Stomach smooth muscle (tissue), 2 donors: ENCODE results near the gene OTUD1.
A peak's percentile ranks its signal among the peaks of the same experiment; 100 is the strongest.

Experiments used
- H3K27ac ChIP-seq: one replicate; pipeline ENCODE4 v1.7.0; 2013; ENCODE audit warnings: mild to moderate bottlenecking, low read length, inconsistent platforms
- H3K27me3 ChIP-seq, 2 donors: one replicate each; pipeline ENCODE4 v1.7.0; 2013; ENCODE audit warnings: low read length in 2 of 2; ENCODE audit not compliant: insufficient read depth in 2 of 2, control insufficient read depth in 1 of 2
- H3K36me3 ChIP-seq, 2 donors: one replicate each; pipeline ENCODE4 v1.7.0; 2013; ENCODE audit warnings: low read length in 2 of 2; ENCODE audit not compliant: control insufficient read depth in 2 of 2, insufficient read depth in 2 of 2
- H3K4me1 ChIP-seq: one replicate; pipeline ENCODE4 v1.7.0; 2013; ENCODE audit warnings: low read length; ENCODE audit not compliant: control insufficient read depth, insufficient read depth
- H3K4me3 ChIP-seq, 2 donors: one replicate each; pipeline ENCODE4 v1.7.0; 2013; ENCODE audit warnings: low read length in 2 of 2
- H3K9ac ChIP-seq, 2 donors: one replicate each; pipeline ENCODE4 v1.7.0; 2013; ENCODE audit warnings: low read length in 2 of 2, mild to moderate bottlenecking in 1 of 2
- H3K9me3 ChIP-seq, 2 donors: one replicate each; pipeline ENCODE4 v1.7.0; 2013; ENCODE audit warnings: low read length in 2 of 2; ENCODE audit not compliant: control insufficient read depth in 2 of 2
- donor health status: healthy.
- donor health status: Pancreatic carcinoma.

OTUD1 gene

DNA sequence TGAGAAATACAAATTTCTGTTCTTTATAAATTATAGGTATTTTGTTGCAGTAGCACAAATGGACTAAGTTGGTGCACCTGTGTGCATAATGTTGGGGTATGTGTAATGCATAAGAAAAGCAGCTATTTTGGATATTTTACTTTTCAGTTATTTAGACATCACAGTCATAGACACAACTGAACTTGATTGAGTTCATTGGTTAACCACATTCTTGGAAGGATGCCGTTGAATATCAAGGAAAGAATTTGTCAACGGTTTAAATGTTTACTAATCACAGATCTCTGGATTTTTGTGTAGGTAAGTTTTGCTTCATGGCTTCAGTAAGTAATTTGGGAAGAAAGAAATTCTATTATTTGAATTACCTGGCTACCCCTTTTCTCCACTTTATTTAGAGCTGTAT is 4.1 kb downstream of the OTUD1 start:
- H3K4me1 ChIP-seq, result peaks cover 11% of the 10 kb centered on the region
- H3K9me3 ChIP-seq, result no peaks in the 10 kb centered on the region
- H3K27me3 ChIP-seq, result no peaks in the 10 kb centered on the region
- no peak overlapping the region for H3K27ac ChIP-seq
- peak overlapping the region in 1 of 2 donors; percentile 88 for H3K4me3 ChIP-seq
- no peak overlapping the region for H3K9ac ChIP-seq
- no peaks in the 10 kb centered on the region for H3K36me3 ChIP-seq

GRCh38 chr10:23445591-23445990 is 6.7 kb downstream of the OTUD1 start:
- Histone ChIP-seq H3K27me3 (no peaks in the 10 kb centered on the region), H3K36me3 (no peaks in the 10 kb centered on the region), H3K9ac (no peak overlapping the region), H3K9me3 (no peaks in the 10 kb centered on the region), H3K4me3 (no peak overlapping the region), H3K4me1 (peaks cover 9% of the 10 kb centered on the region), H3K27ac (no peak overlapping the region)

- H3K4me3 ChIP-seq, result no peak overlapping the region
- H3K9ac ChIP-seq, result no peak overlapping the region
- H3K27me3 ChIP-seq, result no peaks in the 10 kb centered on the region
- no peaks in the 10 kb centered on the region for H3K36me3 ChIP-seq
- H3K4me1 ChIP-seq, result peaks cover 4% of the 10 kb centered on the region
- H3K9me3 ChIP-seq, result no peaks in the 10 kb centered on the region
- H3K27ac ChIP-seq, result no peak overlapping the region
These were observed 9.4 kb downstream of the OTUD1 start for GRCh38 chr10:23448323-23448722.

GRCh38 chr10:23448802-23449570 is 10.1 kb downstream of the OTUD1 start:
- no peaks in the 10 kb centered on the region for H3K36me3 ChIP-seq
- peaks cover 4% of the 10 kb centered on the region for H3K4me1 ChIP-seq
- no peak overlapping the region for H3K9ac ChIP-seq
- H3K9me3 ChIP-seq, result no peaks in the 10 kb centered on the region
- H3K4me3 ChIP-seq, result no peak overlapping the region
- no peaks in the 10 kb centered on the region for H3K27me3 ChIP-seq
- H3K27ac ChIP-seq, result no peak overlapping the region

DNA sequence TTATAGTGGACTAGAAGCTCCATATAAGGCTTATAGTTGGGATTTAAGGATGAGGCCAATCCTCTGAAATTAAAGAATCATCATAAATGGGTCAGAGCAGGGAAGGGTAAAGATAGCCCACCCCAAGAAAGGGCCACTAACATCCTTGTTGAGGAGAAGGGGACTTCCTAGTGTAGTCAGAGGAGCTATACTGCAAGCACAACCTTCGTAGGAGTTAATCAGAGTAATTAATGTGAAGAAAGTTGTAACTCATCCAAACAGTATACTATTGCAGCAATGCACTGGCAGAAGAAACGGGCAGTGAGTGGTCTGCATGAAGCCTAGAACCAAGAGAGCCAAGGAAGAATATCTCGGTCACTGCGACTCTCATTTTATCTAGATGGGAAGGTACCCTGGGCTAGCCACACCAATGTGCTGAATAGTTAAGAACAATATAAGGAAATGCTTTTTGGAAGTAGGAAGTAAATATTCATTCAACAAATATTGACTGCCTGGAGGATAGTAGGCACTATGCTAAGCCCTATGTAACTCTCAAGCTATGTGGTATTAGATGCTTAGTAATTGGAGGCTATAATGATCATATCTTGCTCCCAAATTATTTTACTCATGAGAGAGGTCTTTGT is 13.3 kb downstream of the OTUD1 start:
- Histone ChIP-seq H3K9ac (no peak overlapping the region), H3K27me3 (no peaks in the 10 kb centered on the region), H3K27ac (no peak overlapping the region), H3K4me3 (no peak overlapping the region), H3K4me1 (no peaks in the 10 kb centered on the region), H3K36me3 (no peaks in the 10 kb centered on the region), H3K9me3 (no peaks in the 10 kb centered on the region)

- Histone ChIP-seq H3K4me1 (no peaks in the 10 kb centered on the region), H3K36me3 (no peaks in the 10 kb centered on the region), H3K9me3 (no peaks in the 10 kb centered on the region), H3K27ac (no peak overlapping the region), H3K27me3 (no peaks in the 10 kb centered on the region), H3K4me3 (no peak overlapping the region), H3K9ac (no peak overlapping the region)
These were observed 14.6 kb downstream of the OTUD1 start for GRCh38 chr10:23453465-23453864.

GRCh38 chr10:23457632-23458417 is 18.9 kb downstream of the OTUD1 start:
- Histone ChIP-seq H3K4me1 (peaks cover 3% of the 10 kb centered on the region), H3K27me3 (no peaks in the 10 kb centered on the region), H3K4me3 (no peak overlapping the region), H3K9ac (no peak overlapping the region), H3K9me3 (no peaks in the 10 kb centered on the region), H3K27ac (no peak overlapping the region), H3K36me3 (no peaks in the 10 kb centered on the region)

- H3K36me3 ChIP-seq, result no peaks in the 10 kb centered on the region
- no peaks in the 10 kb centered on the region for H3K27me3 ChIP-seq
- H3K9ac ChIP-seq, result no peak overlapping the region
- no peaks in the 10 kb centered on the region for H3K9me3 ChIP-seq
- peaks cover 3% of the 10 kb centered on the region for H3K4me1 ChIP-seq
- no peak overlapping the region for H3K4me3 ChIP-seq
- H3K27ac ChIP-seq, result no peak overlapping the region
These were observed 20.5 kb downstream of the OTUD1 start for GRCh38 chr10:23459308-23459939.

- no peaks in the 10 kb centered on the region for H3K9me3 ChIP-seq
- no peak overlapping the region for H3K27ac ChIP-seq
- no peaks in the 10 kb centered on the region for H3K36me3 ChIP-seq
- no peak overlapping the region for H3K9ac ChIP-seq
- H3K4me1 ChIP-seq, result peaks cover 3% of the 10 kb centered on the region
- no peaks in the 10 kb centered on the region for H3K27me3 ChIP-seq
- H3K4me3 ChIP-seq, result no peak overlapping the region
These were observed 22.7 kb downstream of the OTUD1 start for GRCh38 chr10:23461557-23461956.

- Histone ChIP-seq H3K27me3 (no peaks in the 10 kb centered on the region), H3K9ac (no peak overlapping the region), H3K36me3 (no peaks in the 10 kb centered on the region), H3K9me3 (no peaks in the 10 kb centered on the region), H3K4me3 (no peak overlapping the region), H3K27ac (no peak overlapping the region), H3K4me1 (peaks cover 9% of the 10 kb centered on the region)
These were observed 28.1 kb downstream of the OTUD1 start for GRCh38 chr10:23467012-23467411.
